Fibroblast of peridontal ligament (primary cell): ENCODE data around the gene FADS3.

Source experiments
- DNase-seq: peaks from one replicate; pipeline ENCODE4 v3.0.0-alpha.2; 2010; ENCODE audit errors: extremely low read depth

FADS3 gene

GRCh38 chr11:61834278-61835048, 56.9 kb downstream of the FADS3 start:
- DNase-seq: peak; percentile 53

- no peak for DNase-seq
These were observed 57.4 kb downstream of the FADS3 start for GRCh38 chr11:61833926-61834277.

GRCh38 chr11:61833471-61833870, 57.9 kb downstream of the FADS3 start:
- no peak for DNase-seq

- DNase-seq: no peak
These were observed 58.6 kb downstream of the FADS3 start for GRCh38 chr11:61832754-61833153.

- no peak for DNase-seq
These were observed 59.1 kb downstream of the FADS3 start for GRCh38 chr11:61832207-61832606.

- DNase-seq: peak; percentile 48
These were observed 60.9 kb downstream of the FADS3 start for GRCh38 chr11:61830237-61831105.

- DNase-seq: no peak
These were observed 61.5 kb downstream of the FADS3 start for GRCh38 chr11:61829806-61830205.

DNA sequence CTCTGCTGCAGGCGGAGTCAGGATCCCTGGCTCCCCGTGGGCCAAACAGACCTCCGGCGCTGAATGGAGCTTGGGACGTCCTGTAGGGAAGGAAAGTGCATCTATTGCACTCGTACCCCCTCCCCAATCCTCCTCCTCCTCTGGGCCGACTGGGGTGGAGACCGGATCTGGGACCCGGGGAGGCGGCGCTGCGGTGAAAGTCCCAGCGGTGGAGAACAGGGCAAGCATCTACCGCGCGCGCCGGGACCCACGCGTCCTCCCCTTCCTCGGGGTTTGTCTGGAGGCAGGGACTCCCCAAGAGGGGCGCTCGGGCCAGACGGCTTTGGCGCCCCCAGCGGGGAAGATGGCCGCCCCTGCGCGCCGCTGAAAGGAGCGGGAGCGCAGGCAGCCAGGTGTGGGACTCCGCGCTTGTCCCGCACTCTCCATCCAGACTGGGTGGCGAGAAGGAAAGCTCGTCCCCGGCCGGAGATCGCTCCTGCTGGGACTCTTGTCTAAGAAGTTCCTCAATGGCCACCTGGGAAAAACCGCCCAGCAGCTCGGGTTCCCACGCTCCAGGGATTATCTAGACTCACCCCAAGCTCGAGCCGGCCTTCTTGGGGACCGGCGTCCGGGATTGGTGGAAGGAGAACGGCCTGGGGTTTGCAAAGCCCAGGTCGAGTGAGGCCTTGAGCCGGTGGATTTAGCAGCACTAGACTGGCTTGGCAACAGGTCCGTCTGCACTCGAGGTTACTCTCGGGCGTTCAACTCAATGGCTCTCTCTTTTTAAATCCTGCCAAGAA, 62.5 kb downstream of the FADS3 start:
- DNase-seq: peak; percentile 17

DNA sequence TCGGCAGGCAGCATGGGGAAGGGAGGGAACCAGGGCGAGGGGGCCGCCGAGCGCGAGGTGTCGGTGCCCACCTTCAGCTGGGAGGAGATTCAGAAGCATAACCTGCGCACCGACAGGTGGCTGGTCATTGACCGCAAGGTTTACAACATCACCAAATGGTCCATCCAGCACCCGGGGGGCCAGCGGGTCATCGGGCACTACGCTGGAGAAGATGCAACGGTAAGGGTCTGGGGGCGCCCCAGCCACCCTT, 63.0 kb downstream of the FADS3 start:
- no peak for DNase-seq

DNA sequence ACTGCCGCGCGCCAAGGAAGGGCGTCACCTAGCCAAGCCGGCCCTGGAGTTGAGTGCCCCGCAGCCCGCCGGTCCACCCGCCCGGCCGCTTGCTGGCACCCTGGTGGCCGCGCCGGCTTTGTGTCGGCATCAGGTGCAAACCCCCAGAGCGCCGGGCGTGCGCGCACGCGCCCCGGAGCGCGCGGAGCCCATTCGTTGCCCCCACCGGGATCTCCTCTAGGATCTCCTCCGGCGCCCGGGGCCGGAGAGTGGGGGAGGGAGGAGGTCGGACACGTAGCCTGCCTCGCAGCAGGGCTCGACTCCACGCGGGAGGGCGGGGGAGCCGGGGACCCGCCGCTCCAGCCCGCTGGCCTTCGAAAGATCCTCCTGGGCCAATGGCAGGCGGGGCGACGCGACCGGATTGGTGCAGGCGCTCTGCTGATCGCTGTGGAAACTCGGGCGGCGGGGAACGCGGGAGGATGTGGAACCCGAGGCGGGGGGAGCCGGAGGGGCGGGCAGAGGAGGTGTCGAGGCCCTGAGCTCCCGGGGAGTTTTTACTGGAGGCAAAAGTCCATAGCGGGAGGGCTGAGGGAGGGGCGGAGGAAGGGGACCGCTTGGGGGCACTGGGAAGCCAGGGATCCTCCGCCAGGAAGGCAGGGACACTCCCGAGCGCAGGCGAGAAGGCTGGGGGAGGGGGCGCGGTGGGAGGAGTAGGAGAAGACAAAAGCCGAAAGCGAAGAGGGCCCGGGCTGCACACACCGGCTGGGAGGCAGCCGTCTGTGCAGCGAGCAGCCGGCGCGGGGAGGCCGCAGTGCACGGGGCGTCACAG, 63.6 kb downstream of the FADS3 start, which contains the start of gene FADS2:
Gene FADS2, plus strand, starts transcription at position 730 of the 808 bp plus-strand sequence. CDS start 91 bp downstream, outside the sequence.
- peak; percentile 91 for DNase-seq

DNA sequence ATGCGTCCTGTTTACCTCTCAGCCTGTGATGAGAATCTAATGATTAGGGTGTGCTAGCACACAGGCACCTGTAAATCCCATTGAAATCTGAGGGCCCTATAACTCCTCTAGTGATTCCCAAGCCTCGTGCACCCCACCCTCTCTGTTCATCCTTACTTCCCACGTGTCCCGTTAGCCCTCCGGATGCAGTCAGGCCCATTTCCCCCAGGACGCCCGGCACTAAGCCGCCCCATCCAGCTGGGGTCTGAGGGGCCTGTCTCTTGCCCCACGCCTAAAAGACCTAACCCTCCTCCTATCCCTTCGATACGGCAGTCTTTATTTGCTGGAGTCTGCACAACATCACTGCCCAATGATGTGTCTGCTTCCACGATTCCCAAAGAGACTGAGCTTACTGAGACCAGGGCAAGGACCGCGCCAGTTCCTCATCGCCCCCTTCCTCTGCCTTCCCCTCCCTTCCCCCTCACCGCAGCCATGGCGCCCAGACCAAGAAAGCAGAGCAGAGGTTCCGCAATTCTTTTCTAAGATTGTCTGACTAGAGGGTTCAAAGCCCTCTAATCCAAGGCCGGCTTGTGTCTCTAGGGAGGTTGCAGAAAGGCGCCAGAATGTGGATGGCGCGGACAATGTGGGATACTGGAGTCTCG, 64.3 kb downstream of the FADS3 start:
- DNase-seq: no peak
